Suprapubic skin (tissue), 4 donors: ENCODE measurements around the gene OR51E1. TPM values are rescaled to one million over a fixed set of nuclear protein-coding genes. Genes with fewer than 3 reads are reported as not detected.

Source experiments
- total RNA-seq, 4 donors: library from RNA; depleted of rRNA; stranded (reverse); fragments of >200 nt; gene quantifications; one replicate each; pipeline ENCODE4 v1.1.0, GENCODE V29; 2016

The OR51E1 gene
- total RNA-seq, 4 donors from 2014 or later: 0.24 to 0.34 TPM; not detected in 2

Other genes with a start within 250 kb of the OR51E1 start
- gene OR52K2, start 194.7 kb upstream of the OR51E1 start, total RNA-seq: not detected
- gene OR52K1, start 161.3 kb upstream of the OR51E1 start, total RNA-seq: under 1 TPM in 1 of 4 donors, not detected in 3; 0.85 TPM
- gene OR52M1, start 98.8 kb upstream of the OR51E1 start, total RNA-seq: not detected
- not detected for gene OR52I2, start 62.2 kb upstream of the OR51E1 start, total RNA-seq
- gene OR52I1, start 49.9 kb upstream of the OR51E1 start, total RNA-seq: not detected
- gene TRIM68, start 35.8 kb upstream of the OR51E1 start, total RNA-seq: 10 to 100 TPM in 1 of 4 donors, 1 to 10 TPM in 3; 5.6 to 16.6 (median 7.4) TPM
- not detected for gene OR51D1, start 6.5 kb upstream of the OR51E1 start, total RNA-seq
- gene OR51E2, start 53.9 kb downstream of the OR51E1 start, total RNA-seq: not detected
- not detected for gene MMP26, start 60.8 kb downstream of the OR51E1 start, total RNA-seq
- not detected for gene OR51F1, start 126.0 kb downstream of the OR51E1 start, total RNA-seq
- gene OR52R1, start 160.4 kb downstream of the OR51E1 start, total RNA-seq: not detected
- gene OR51F2, start 177.3 kb downstream of the OR51E1 start, total RNA-seq: not detected
- not detected for gene OR51S1, start 205.2 kb downstream of the OR51E1 start, total RNA-seq
- gene OR51T1, start 237.9 kb downstream of the OR51E1 start, total RNA-seq: not detected